ENCODE data around the gene FBXO11.

GRCh38 chr2:47868611-47869352 lies 37.5 kb downstream of the FBXO11 start:
- TF ChIP-seq POLR2A (IDR thresholded peaks at IDR 0.05) (no peak), CTCF (IDR thresholded peaks at IDR 0.05) (no peak)
